Eye (tissue), 1 donor: Measurements from ENCODE around the gene UNC5CL.

Source experiments
- DNase-seq: peaks from one replicate; pipeline ENCODE4 v3.0.0-alpha.2; 2015

The UNC5CL gene

DNA sequence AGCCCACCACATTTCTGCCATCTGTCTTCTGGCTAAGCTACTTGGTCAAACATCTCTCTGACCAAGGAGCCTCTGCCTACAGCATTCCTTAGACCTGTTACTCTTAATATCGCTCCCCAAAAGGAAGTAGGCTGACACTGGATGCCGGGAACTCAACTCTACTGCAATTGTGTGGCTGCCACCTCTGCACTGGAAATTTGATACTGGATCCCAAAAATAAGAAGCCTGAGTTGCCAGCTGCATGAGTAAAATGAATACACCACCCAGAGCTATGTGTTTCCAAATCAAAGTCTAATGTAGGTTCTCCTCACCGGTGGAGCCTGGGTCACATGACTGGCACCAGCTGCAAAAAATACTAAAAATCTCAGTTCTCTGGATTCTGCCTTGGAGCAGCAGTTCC, 36.9 kb downstream of the UNC5CL start:
- DNase-seq = no peak

DNA sequence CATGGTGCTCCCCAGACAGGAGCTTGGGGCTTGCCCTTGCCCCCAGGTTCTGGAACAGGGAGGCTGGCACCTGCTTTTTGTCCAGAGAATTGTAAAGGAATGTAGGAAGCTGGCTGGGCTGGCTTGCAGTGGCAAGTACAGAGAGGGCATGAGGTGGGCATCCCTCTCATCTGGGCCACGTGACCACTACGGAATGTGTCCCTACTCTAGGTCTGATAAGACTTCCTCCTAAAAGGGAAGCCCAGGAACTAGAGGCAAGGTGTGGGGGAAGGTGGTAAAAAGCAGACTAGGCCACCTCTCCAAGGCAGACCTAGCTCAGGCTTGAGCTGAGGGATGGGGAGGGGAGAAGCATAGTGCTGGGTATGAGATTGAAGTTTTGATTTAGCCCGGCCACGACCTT, 38.8 kb downstream of the UNC5CL start:
- no peak for DNase-seq

DNA sequence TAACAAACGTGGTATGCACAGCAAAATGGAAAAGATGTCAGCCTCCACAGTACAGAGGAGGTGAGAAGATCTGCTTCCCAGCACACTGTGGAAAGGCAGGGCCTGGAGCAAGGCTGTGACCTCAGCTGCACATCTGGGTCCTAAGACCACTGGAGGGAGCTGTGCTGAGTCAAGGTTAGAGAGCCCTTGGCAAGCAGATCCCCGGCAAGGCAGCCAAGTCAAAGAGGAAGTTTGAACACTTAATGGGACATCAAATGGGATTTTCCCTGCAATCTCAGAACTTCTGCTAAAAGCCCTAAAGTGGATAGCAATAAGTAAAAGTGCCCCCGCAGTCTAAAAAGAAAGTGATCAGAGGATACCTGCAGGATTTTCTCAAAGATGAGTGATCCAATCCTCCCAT, 39.5 kb downstream of the UNC5CL start:
- DNase-seq = no peak

DNA sequence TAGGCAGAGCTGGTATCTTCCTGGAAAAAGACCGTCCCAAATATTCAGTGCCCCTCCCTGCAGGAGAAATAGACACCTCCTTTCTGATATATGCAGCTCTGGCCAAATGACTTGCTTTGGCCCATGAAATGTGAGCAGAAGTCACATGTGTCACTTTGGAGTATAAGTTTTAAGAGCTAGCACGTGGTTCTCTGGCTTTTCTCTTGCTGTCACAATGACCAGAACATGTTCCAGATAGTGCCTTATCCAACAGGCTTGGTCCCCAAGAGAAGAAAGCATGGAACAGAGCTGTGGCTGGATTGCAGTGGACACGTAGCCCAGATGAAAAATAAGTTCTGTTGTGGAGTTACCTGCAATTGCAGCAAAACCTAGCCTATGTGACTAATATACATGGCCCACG, 40.4 kb downstream of the UNC5CL start:
- DNase-seq = no peak

DNA sequence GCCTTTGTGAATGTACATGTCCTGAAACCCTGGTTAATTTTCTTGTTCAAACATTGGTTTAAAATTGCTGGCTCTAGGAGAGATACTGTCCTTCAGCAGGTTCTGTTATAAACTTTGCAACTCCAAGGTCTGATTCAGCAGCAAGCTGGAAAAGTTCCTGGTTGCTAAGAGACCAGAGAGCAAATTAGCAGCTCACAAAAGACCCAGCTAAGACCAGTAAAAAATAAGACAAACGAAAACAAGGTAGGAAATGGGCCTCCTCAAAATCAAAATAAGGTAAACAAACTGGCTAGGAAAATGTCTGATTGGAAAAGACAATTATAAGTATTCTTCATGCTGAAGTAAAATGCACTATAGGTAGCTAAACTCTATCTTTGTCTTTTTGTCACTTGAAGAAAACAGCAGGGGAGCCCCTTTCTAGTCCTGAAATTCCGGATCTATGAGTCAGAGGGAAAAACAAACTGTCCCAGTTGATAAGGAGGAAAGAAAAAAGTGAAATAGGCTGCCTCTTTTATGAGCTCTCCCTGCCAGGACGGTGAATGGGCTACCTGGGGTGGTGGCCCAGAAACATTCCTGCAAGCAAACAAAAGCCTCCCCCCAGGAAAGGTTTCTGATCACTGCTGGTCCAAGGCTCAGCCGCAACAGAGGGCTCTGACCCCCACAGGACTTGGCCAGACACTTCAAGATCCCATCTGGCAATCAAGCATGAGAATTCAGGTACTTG, 41.6 kb downstream of the UNC5CL start:
- DNase-seq = peak; percentile 84

DNA sequence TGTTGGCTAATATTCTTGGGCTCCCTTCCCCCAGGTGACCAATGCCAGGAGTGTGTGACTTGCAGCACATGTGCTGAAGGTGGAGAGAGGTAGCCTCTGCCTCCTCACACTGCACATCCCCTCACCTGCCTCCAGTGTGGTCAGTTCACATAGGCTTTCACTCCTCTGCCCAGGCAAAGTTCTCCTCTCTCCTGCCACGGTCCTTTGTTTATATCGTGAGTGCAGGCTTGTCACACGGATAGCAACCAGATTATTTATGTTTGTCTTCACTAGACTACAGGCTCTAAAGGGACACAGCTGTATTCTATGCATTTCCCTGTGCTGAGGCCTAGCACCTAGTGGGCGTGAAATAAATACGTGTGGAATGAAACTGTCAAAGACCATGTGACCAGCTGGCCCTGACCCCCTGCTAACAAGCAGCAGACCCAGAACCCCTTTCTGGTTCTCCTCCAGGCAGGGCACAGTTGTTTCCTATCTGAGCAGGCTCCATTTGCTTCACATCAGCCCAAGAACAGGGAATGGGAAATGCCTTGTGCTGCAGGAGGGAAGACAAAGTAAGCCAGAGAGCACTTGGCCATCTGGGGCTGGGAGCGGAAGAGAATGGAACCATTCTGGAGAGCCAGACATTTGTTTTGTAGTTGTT, 42.3 kb downstream of the UNC5CL start:
- DNase-seq = peak; percentile 61

DNA sequence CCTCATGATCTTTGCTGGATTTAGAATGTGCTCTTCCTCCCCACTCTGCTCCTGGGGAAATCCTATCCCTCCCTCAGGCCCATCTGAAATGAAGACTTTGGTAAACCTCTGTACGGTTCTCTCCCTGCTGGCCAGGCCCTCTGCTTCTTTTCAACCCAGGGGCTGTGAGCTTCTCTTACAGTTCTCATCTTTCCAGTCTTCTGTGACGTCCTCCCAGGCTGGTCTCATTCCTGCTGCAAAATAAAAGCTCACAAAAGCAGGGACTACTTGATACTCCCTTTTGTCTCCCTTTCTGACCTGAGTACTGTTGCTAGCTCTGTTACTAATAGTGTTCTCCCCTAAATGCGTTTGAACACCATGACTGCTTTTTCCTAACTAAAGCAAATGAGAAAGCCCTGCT, 46.3 kb downstream of the UNC5CL start:
- no peak for DNase-seq

DNA sequence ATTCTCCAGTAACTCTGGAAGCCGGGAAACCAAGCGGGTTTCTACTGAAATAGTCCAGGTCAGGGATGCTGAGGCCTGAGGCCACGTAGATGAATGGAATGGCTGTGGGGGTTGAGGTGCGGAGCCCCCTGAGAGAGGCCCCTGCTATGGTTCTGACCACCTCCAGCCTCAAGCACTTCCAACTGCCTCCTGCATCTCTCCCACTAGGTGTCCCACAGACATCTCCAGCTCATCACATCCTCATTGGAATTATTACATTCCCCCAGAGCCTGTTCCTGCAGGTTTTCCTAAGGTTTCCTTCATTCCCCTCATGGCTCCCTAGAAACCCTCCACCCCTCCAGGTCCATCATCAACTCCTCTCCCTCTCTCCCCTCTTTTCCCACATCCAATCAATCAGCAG, 48.7 kb downstream of the UNC5CL start:
- DNase-seq = no peak

DNA sequence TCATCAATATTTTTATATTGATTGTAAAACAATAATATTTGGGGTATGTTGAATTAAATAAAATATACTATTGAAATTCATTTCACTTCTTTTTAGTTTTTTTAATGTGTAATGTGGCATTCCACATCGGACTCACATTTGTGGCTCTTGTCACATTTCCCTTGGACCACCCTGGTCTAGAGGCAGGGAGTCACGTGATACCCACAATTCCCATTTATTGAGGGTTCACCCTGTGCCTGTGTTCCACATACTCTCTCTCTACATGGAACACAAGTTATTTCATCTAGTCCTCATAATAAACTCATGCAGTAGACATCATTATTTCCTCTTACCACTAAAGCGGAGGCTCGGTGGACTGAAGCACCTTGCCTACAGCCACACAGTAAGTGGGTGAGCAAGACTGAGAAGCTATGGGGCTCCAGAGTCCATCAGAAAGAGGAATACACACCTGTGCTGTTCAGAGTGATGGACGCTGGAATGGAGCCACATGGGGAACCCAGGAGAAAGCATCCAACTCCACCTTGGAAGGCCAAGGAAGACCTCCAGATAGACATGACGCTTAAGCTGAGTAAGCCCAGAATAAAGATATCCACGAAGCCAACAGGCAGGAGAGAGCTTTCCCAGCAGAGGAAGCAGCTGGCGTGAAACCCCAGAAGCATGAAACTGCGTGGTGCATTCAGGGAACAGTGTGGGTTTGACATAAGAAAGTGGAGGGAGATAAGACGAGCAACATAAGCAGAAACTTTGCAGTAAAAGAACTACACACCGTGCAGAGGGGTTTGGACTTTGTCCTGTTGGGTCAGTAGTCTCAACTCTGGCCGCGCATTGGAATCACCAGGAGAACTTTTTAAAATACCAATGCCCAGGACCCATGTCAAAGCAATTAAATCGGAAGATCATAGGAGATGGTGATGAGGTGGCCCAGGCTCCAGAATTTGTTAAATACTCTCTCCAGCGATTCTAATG, 49.5 kb downstream of the UNC5CL start:
- no peak for DNase-seq

DNA sequence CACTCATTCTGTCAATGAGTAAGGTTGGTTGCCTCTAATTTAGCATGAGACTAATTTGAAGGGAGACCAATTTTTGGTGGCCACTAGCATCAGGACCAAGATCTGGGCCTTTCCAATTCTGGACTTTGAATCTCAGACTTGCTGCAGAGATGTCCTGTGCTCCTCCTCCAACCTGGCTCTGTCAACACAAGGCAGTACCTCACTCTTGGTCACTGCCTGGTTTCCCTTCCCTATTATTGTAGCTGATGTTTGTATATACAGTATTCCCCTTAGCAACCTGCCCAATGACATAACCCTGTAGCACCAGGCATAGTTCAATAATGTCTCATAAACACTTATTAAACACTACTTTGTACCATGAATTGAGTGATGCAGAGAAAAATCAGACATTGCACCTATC, 50.4 kb downstream of the UNC5CL start:
- no peak for DNase-seq

DNA sequence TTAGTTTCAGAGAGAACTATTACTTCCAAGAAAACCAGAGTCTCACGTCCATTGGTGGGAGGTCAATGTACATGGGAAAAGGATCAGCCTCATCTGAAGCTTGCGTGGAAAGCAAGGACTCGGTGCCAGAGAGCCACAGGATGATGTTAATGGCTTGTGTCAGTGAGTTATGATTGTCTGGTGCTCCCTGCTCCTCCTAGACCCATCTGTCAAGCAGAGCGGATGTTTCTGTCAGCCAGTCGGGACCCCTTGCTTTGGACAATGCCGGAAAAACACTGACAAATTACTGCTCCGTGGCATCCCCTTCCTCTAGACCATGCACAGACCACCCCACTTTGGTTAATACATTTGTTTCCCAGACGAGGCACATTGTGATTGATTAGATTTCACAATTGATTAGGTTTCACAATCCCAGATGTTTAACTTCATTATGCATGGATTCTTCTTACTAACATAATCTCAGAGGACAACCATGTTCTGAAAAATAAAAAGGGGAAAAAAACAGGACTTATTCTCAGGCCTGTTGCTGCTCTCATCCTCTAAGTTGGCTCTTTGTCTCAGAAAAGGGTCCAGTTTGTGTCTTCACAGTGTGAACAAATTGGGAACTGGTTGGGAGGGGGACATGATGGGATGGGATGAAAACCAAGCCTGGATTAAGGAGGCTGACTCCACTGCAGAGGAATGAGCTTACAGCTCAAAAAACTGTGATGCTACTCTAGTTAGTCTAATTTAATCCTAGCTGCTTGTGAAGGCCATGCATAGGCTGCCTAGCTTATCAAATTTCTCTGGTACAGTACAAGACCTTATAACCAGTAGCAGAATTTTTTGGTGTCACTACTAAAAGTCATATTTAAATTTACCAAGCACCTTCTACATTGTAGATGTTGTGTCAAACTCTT, 51.9 kb downstream of the UNC5CL start:
- DNase-seq = peak; percentile 57

DNA sequence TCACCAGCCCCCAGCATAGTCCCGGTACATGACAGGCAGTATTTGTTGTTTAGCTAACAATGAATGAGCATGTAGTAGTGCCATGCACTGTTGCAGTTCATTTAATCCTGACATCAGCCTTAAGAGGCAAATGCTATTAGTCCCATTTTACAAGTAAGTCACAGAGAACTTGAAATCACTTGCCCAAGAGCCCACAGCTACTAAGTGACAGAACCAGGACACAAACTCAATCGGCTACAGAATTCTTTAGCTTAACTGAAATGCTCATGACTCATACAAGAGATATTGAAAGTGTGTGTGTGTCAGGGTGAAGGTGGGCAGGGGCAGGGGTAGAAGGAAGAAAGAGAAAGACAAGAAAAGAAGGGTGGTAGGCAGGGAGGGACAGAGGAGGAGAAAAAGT, 52.7 kb downstream of the UNC5CL start:
- DNase-seq = no peak

DNA sequence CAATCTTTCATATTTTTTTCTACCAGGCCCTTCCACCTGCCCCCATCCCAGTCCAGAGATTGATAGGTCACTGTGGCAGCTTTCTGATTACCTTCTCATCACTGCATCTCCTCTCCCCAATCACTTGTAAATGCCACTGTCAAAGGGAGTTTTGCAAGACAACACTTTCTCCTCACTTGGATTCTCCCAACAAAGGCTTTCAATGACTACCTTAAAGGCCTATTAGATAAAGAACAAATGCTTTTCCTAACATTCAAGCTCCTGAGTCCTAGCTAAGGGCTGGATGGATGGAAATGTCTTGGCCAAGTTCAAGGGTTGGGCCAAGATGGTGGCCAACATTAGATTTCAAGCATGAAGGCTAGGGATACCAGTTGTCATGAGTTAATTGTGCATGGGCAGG, 55.3 kb downstream of the UNC5CL start:
- DNase-seq = no peak

DNA sequence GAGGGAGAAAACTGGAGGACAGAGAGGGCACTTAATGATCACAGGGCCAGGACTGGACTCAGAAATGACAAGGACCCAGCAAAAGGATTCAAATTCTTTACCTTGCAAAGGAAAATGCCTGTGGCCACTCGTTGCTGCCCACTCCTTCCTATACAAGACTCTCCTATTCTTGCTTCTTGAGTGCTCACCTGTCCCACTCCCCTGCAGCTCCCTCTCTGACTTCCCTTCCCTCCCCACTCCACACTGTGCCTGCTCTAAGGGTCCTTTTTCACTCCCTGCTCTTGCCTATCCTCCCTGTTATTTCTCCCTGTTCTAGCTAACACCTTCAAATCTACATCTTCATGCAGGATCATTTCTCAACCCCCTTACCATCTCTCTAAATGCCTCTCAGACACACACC, 56.1 kb downstream of the UNC5CL start:
- DNase-seq = no peak

DNA sequence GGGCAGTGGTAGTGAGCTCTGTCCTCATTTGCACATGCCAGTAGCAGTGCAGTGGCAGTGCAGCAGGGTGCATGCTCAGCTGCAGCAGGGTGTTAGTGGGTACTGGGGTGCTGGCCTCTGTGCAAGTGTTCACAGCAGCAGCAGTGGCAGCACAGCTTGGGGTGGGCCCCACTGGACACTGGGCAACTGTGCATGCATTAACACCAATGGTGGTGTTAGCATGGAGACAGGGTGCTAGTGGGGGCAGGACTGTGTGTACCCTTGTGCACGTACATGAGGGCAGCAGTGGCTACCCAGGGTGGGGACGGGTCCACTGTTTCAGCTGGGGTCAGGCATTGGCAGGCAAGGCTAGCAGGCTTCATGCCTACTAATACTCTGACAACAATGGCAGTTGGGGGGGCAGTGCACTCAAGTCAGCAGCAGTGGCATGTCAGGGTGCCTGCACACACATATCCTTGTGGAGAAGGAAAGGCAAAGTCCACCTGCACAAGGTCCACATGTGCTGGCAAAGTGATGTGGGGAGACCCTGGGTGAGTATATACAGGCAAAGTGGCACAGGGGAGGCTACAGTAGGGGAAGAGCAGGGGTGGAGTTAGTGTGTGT, 60.2 kb downstream of the UNC5CL start:
- DNase-seq = no peak

DNA sequence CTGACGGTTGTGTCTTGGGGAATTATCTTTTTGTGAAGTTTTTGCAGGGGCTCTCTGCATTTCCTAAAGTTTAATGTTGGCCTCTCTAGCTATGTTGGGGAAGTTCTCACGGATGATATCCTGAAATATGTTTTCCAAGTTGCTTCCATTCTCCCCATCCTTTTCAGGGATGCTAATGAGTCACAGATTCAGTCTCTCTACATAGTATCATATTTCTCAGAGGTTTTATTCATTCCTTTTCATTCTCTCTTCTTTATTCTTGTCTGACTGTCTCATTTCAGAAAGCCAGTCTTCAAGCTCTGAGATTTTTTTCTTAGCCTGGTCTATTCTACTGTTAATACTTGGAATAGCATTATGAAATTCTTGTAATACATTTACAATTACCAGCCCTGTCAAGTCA, 61.3 kb downstream of the UNC5CL start:
- no peak for DNase-seq

DNA sequence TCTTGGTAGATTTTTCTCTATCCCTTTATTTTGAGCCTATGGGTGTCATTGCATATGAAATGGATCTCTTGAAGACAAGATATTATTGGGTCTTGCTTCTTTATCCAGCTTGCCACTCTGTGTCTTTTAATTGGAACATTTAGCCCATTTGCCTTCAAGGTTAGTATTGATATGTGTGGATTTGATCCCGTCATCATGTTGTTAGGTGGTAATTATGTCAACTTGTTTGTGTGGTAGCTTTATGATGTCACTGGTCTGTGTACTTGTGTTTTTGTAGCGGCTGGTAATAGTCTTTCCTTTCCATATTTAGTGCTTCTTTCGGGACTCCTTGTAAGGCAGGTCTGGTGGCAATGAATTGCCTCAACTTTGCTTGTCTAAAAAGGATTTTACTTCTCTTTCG, 61.9 kb downstream of the UNC5CL start:
- DNase-seq = no peak
